Calu3 (cell line): ENCODE results near the gene CFLAR. TPM values are rescaled to one million over a fixed set of nuclear protein-coding genes. Genes with fewer than 3 reads are reported as not detected.

Experiments
- BruUV-seq: library from RNA; stranded (reverse); fragments of 400-500 nt; replicated peaks from 2 replicates; lab custom pipeline; 2021; lab: Mats Ljungman, UMichigan
- CTCF ChIA-PET: fragments of 300-600 bp; sonication (Branson Sonifier 250); formaldehyde crosslinking; loops from one replicate; lab custom pipeline; 2022; ENCODE audit warnings: antibody characterized with exemption; lab: Charles Lee
- DNase-seq: peaks from one replicate; pipeline ENCODE4 v3.0.0; 2022
- H3K27ac Mint-ChIP-seq: one replicate; pipeline ENCODE4 v1.8.0; 2022; ENCODE audit warnings: mixed read lengths; ENCODE audit not compliant: unreplicated experiment
- H3K27me3 Mint-ChIP-seq: one replicate; pipeline ENCODE4 v1.8.0; 2022; ENCODE audit warnings: mixed read lengths; ENCODE audit not compliant: unreplicated experiment
- H3K36me3 Mint-ChIP-seq: one replicate; pipeline ENCODE4 v1.8.0; 2022; ENCODE audit warnings: mild to moderate bottlenecking, moderate library complexity, mixed read lengths; ENCODE audit not compliant: insufficient read depth, unreplicated experiment
- H3K4me1 Mint-ChIP-seq: one replicate; pipeline ENCODE4 v1.8.0; 2022; ENCODE audit warnings: mild to moderate bottlenecking, low read depth, mixed read lengths; ENCODE audit not compliant: unreplicated experiment
- H3K4me3 Mint-ChIP-seq: one replicate; pipeline ENCODE4 v1.8.0; 2022; ENCODE audit warnings: mild to moderate bottlenecking, low read depth, moderate library complexity, mixed read lengths; ENCODE audit not compliant: unreplicated experiment
- H3K9me3 Mint-ChIP-seq: one replicate; pipeline ENCODE4 v1.8.0; 2022; ENCODE audit warnings: low read depth, mixed read lengths; ENCODE audit not compliant: unreplicated experiment
- CTCF ChIP-seq: fragments of 200-600 bp; IDR thresholded peaks from one replicate; pipeline ENCODE4 v1.8.0; 2022; ENCODE audit warnings: antibody characterized with exemption; ENCODE audit not compliant: unreplicated experiment
- intact Hi-C: fragments of 100-400 bp; cut with micrococcal nuclease; formaldehyde crosslinking; loops from one replicate; pipeline ENCODE4 v1.10.0; 2022; ENCODE audit not compliant: unreplicated experiment
- total RNA-seq: library from RNA; stranded (reverse); gene quantifications from 2 replicates; pipeline ENCODE4 v1.2.3, GENCODE V29; 2022

Gene CFLAR
- total RNA-seq, 1 experiment from 2014 or later, result 285 TPM

GRCh38 chr2:201072201-201072530 lies 43.8 kb upstream of the CFLAR start:
- intact Hi-C loops, result loop anchor here (1.0 kb wide), 2 partner anchors 86 to 105 kb away; no protein-coding TSS in a partner anchor
- Mint-ChIP-seq H3K36me3 (peaks cover 61% of the 10 kb centered on the region), H3K27me3 (no peaks in the 10 kb centered on the region), H3K4me3 (peak overlapping the region; percentile 90), H3K9me3 (no peaks in the 10 kb centered on the region), H3K27ac (peak overlapping the region; percentile 97), H3K4me1 (peaks cover 31% of the 10 kb centered on the region)
- no peak for DNase-seq
- TSS peak; percentile 87 for BruUV-seq
- no peak for TF ChIP-seq CTCF
- CTCF ChIA-PET, result interaction anchor here (1.4 kb wide), 1 partner anchor 64 kb away, joined by 3 read pairs; no protein-coding TSS in a partner anchor

GRCh38 chr2:201073071-201073470 lies 42.9 kb upstream of the CFLAR start:
- DNase-seq, result no peak
- H3K27ac Mint-ChIP-seq, result peak overlapping the region; percentile 63
- peaks cover 58% of the 10 kb centered on the region for H3K36me3 Mint-ChIP-seq
- peak overlapping the region; percentile 90 for H3K4me3 Mint-ChIP-seq
- TF ChIP-seq CTCF, result no peak
- no TSS peak for BruUV-seq
- no peaks in the 10 kb centered on the region for H3K9me3 Mint-ChIP-seq
- CTCF ChIA-PET, result interaction anchor here (1.4 kb wide), 1 partner anchor 65 kb away, joined by 3 read pairs; no protein-coding TSS in a partner anchor
- intact Hi-C loops, result no loop called here
- H3K4me1 Mint-ChIP-seq, result peaks cover 31% of the 10 kb centered on the region
- H3K27me3 Mint-ChIP-seq, result no peaks in the 10 kb centered on the region

GRCh38 chr2:201074996-201075395 lies 41.0 kb upstream of the CFLAR start:
- intact Hi-C loops, result no loop called here
- CTCF ChIA-PET, result interaction anchor here (0.7 kb wide), 1 partner anchor 155 kb away, joined by 6 read pairs; no protein-coding TSS in a partner anchor
- no peak overlapping the region for H3K27ac Mint-ChIP-seq

GRCh38 chr2:201084863-201085262 lies 31.1 kb upstream of the CFLAR start:
- BruUV-seq, result no TSS peak
- H3K4me1 Mint-ChIP-seq, result no peaks in the 10 kb centered on the region
- H3K9me3 Mint-ChIP-seq, result no peaks in the 10 kb centered on the region
- peaks cover 48% of the 10 kb centered on the region for H3K36me3 Mint-ChIP-seq
- CTCF ChIA-PET, result no interaction called here
- no peak for DNase-seq
- no peaks in the 10 kb centered on the region for H3K27me3 Mint-ChIP-seq
- H3K4me3 Mint-ChIP-seq, result no peak overlapping the region
- TF ChIP-seq CTCF, result no peak
- intact Hi-C loops, result no loop called here
- no peak overlapping the region for H3K27ac Mint-ChIP-seq

More at GRCh38 chr2:201074996-201075395, 41.0 kb upstream of the CFLAR start:
- Mint-ChIP-seq H3K4me3 (no peak overlapping the region), H3K9me3 (no peaks in the 10 kb centered on the region), H3K4me1 (peaks cover 16% of the 10 kb centered on the region), H3K36me3 (peaks cover 54% of the 10 kb centered on the region), H3K27me3 (no peaks in the 10 kb centered on the region)
- no TSS peak for BruUV-seq
- no peak for DNase-seq
- TF ChIP-seq CTCF, result no peak
